Measurements from ENCODE around the gene INVS.

GRCh38 chr9:100098887-100099721 lies at the start of gene INVS, which contains the start of gene ERP44:
- TF ChIP-seq POLR2A (IDR thresholded peaks at IDR 0.05) (peak; percentile 68 to 81), CTCF (IDR thresholded peaks at IDR 0.05) (no peak)

Data from suprapubic skin (tissue), 3 donors.